Epithelial cell of esophagus (primary cell): Measurements from ENCODE around the gene ALDH3B2.
"Not testable (repeated sequence)": the region's sequence is repeated elsewhere in the genome, so short reads cannot be mapped to it uniquely, and the experiment has no call there.

ENCODE experiments used
- DNase-seq: peaks from one replicate; pipeline ENCODE4 v3.0.0; 2010; ENCODE audit warnings: low read depth
- H3K4me3 ChIP-seq: 2 replicates; pipeline ENCODE4 v1.5.1; 2011; ENCODE audit warnings: mild to moderate bottlenecking, low read length, control low read depth
- CTCF ChIP-seq: IDR thresholded peaks from 2 replicates; pipeline ENCODE4 v1.5.1; 2011; ENCODE audit warnings: low read depth, mild to moderate bottlenecking, low read length, control low read depth, inconsistent platforms; ENCODE audit not compliant: insufficient read depth; ENCODE audit errors: missing control alignments

The ALDH3B2 gene

GRCh38 chr11:67694875-67695555 is 20.6 kb upstream of the ALDH3B2 start:
- no peak for DNase-seq
- H3K4me3 ChIP-seq = no peak overlapping the region
- TF ChIP-seq CTCF = no peak

GRCh38 chr11:67691149-67691548 is 16.7 kb upstream of the ALDH3B2 start:
- DNase-seq = peak; percentile 15
- no peak overlapping the region for H3K4me3 ChIP-seq
- peak; percentile 49 for TF ChIP-seq CTCF

GRCh38 chr11:67689178-67689577 is 14.8 kb upstream of the ALDH3B2 start:
- TF ChIP-seq CTCF = no peak
- no peak for DNase-seq
- H3K4me3 ChIP-seq = no peak overlapping the region

GRCh38 chr11:67687986-67688385 is 13.6 kb upstream of the ALDH3B2 start:
- no peak for TF ChIP-seq CTCF
- DNase-seq = no peak
- no peak overlapping the region for H3K4me3 ChIP-seq

GRCh38 chr11:67685641-67686332 is 11.4 kb upstream of the ALDH3B2 start:
- DNase-seq, H3K4me3 ChIP-seq: not testable (repeated sequence)

- DNase-seq = peak; percentile 69
- H3K4me3 ChIP-seq = not testable (repeated sequence)
Observed at GRCh38 chr11:67682126-67683034, 8.0 kb upstream of the ALDH3B2 start.

GRCh38 chr11:67680696-67681470 is 6.5 kb upstream of the ALDH3B2 start:
- DNase-seq = no peak
- no peak for TF ChIP-seq CTCF
- no peak overlapping the region for H3K4me3 ChIP-seq
